Fibroblast of the aortic adventitia (primary cell): ENCODE measurements around the gene PRSS12. TPM values are rescaled to one million over a fixed set of nuclear protein-coding genes. Genes with fewer than 3 reads are reported as not detected.
"Not testable (repeated sequence)": the region's sequence is repeated elsewhere in the genome, so short reads cannot be mapped to it uniquely, and the experiment has no call there.

Experiments
- DNase-seq: peaks from one replicate; pipeline ENCODE4 v3.0.0-alpha.2; 2010; ENCODE audit warnings: low read depth
- H3K4me3 ChIP-seq: 2 replicates; pipeline ENCODE4 v1.5.1; 2011; ENCODE audit warnings: low read depth, mild to moderate bottlenecking, control low read depth, low read length, moderate library complexity
- total RNA-seq: library from RNA; depleted of rRNA; stranded (reverse); fragments of >200 nt; gene quantifications from 2 replicates; pipeline ENCODE4 v1.2.3, GENCODE V29; 2012; ENCODE audit warnings: low replicate concordance
- TF ChIP-seq, protein P1 (sequence below): IDR thresholded peaks from 2 replicates; pipeline ENCODE4 v1.5.1; 2011; ENCODE audit warnings: mild to moderate bottlenecking, low read length, control low read depth, inconsistent platforms; ENCODE audit not compliant: insufficient read depth

PRSS12 gene
- total RNA-seq, 1 donor = 27.1 TPM

DNA sequence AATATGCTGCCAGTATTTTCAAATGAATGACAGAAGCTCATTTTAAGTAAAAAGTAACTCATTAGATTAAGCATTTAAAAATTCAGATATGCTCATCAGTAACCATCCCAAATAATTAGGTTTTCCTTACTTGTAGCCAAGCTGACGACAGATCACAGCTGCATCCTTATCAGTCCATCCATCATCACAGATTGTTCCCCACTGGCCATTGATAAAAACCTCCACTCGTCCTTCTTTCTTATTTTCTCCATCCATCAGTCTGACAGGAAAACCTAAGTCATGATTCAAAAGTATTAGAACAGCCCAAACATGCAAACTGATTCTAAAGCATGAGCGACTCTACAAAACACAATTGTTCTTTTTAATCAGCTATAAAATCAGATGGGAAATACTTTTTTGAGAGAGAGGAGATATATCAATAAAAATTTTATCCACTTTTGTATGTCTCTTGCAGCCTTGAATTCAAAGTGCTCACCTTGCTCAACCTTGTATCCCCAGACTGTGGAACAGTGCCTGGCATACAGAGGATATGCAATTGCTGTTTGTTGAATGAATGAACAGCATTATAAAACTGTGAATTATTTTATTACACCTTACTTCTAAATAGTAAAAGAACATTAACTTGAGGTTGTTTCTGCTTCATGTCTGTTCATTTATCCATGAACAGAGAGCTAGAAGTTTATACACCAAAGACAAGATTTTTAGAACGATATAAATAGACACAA is 44.3 kb downstream of the PRSS12 start:
- no peak overlapping the region for H3K4me3 ChIP-seq
- TF ChIP-seq, protein P1, sequence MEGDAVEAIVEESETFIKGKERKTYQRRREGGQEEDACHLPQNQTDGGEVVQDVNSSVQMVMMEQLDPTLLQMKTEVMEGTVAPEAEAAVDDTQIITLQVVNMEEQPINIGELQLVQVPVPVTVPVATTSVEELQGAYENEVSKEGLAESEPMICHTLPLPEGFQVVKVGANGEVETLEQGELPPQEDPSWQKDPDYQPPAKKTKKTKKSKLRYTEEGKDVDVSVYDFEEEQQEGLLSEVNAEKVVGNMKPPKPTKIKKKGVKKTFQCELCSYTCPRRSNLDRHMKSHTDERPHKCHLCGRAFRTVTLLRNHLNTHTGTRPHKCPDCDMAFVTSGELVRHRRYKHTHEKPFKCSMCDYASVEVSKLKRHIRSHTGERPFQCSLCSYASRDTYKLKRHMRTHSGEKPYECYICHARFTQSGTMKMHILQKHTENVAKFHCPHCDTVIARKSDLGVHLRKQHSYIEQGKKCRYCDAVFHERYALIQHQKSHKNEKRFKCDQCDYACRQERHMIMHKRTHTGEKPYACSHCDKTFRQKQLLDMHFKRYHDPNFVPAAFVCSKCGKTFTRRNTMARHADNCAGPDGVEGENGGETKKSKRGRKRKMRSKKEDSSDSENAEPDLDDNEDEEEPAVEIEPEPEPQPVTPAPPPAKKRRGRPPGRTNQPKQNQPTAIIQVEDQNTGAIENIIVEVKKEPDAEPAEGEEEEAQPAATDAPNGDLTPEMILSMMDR = no peak
- no peak for DNase-seq

DNA sequence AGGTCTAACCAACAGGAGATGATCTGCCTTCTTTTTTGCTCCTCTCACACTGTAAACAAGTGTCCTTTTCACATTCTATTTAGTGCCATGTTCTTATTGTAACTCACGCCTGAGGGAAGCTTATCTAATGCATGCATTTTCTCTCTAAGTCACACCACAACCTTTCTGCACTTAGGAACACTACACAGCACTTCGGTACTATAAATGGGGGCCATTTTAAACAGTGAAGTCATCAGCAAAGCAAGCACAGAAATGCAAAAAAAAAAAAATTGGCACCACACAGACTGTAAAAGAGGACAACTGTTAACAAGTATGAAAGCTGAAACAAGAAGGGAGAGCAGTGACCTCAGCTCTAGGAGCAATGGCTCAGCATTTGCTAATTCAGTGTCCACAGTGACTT is 45.2 kb downstream of the PRSS12 start:
- no peak for DNase-seq
- no peak overlapping the region for H3K4me3 ChIP-seq
- TF ChIP-seq, protein P1 = no peak

DNA sequence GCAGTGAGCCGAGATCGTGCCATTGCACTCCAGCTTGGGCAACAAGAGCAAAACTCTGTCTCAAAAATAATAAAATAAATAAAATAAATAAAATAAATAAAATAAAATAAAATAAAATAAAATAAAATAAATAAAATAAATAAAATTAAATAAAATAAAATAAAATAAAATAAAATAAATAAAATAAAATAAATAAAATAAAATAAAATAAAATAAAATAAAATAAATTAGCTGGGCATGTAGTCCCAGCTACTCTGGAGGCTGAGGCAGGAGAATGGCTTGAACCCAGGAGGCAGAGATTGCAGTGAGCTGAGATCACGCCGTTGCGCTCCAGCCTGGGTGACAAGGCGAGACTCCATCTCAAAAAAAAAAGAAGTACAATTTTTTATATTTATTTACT is 53.2 kb downstream of the PRSS12 start:
- H3K4me3 ChIP-seq, DNase-seq: not testable (repeated sequence)

DNA sequence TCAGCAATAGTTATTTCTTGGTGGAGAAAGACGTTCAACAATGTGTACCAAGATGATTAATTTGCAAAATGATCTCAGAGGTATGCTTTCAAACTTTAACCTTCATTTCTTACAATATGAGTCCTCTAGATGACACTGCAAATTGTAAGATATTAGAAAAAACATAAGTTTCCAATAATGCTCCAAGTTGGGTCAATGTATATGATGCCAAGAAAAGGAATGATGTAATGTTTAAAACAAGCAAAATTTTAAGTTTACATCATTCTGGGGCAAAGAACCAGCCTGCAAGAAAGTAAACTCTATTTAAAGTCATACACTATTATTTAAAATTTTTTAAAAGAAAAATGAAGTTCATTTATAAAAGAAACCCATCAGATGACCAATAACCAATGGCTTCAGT is 56.1 kb downstream of the PRSS12 start:
- H3K4me3 ChIP-seq = no peak overlapping the region
- no peak for DNase-seq
- TF ChIP-seq, protein P1 = no peak

DNA sequence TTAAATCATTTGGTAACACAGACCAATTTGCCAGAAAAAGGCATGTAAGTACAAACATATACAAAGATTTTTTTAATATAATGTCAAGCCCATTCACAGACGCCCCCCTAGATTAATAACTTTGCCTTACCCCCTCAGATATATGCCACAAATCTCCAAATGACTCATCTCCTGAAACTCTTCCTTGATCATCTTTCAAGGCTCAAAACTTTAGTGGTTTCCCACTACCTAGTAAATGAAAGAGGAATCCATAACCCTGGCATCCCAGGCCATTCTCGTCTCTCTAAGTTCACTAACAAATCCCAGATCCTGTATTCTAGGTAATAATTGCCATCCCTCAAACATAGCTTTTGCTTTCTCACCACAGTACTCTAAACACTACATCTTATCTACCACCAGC is 61.9 kb downstream of the PRSS12 start:
- no peak for DNase-seq
- H3K4me3 ChIP-seq = no peak overlapping the region
- TF ChIP-seq, protein P1 = no peak

DNA sequence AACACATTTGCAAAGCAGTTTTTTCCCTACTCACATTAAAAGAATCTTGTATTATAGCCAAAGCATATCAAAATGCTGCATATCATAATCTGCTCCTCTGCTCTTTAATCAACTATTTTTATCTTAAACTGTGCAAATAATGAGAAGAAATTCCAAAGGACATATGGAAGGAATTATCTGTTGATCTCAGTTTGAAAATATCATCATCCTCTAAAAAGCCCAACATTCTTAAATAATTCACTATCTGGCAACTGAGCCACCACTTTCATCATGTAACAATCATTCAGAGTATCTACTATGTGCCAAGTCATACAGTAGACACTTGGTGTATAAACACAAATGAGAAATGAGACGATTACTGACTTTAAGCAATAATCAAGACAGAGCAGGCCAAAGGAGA is 63.0 kb downstream of the PRSS12 start:
- DNase-seq = peak; percentile 95
- TF ChIP-seq, protein P1 = no peak
- H3K4me3 ChIP-seq = no peak overlapping the region

DNA sequence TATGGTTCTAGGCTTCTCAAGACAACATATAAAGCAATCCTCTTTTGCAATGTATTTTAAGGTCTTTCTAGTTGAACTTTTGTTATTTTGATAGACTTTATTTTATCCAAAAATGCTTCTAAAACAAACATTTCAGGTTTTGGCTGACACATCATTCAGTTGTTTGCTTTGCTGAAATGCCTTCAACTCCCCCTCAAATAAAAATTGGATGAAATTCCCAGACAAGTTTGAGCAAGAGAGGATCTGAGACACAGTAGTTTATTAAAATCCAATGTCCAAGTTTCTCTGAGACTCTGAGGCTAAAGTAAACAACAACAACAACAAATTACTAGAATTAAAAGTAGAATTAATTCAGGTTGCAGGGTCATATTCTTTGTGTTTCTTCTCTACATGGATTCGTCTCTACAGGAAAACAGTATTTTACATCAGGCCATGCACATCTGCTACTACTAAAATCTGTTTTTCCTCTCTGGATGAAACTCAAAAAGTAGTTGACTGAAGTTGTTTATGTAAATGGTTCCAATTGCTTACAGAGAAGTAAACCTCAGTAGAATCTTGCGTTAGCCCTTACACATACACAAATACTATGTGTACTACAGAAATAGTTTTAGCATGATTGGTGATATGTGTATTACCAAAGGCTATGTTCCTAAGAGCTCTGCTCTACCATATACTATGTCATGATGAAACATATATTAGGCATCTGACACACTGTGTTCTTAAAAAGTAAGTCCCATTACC is 64.9 kb downstream of the PRSS12 start:
- H3K4me3 ChIP-seq = no peak overlapping the region
- DNase-seq = peak; percentile 34
- TF ChIP-seq, protein P1 = no peak
